IPS-11a (cell line): ENCODE measurements around the gene FYN.

Experiments used
- H3K4me3 ChIP-seq: one replicate; pipeline ENCODE4 v1.5.1; 2013; ENCODE audit warnings: low read depth, low read length, control low read depth

FYN gene

DNA sequence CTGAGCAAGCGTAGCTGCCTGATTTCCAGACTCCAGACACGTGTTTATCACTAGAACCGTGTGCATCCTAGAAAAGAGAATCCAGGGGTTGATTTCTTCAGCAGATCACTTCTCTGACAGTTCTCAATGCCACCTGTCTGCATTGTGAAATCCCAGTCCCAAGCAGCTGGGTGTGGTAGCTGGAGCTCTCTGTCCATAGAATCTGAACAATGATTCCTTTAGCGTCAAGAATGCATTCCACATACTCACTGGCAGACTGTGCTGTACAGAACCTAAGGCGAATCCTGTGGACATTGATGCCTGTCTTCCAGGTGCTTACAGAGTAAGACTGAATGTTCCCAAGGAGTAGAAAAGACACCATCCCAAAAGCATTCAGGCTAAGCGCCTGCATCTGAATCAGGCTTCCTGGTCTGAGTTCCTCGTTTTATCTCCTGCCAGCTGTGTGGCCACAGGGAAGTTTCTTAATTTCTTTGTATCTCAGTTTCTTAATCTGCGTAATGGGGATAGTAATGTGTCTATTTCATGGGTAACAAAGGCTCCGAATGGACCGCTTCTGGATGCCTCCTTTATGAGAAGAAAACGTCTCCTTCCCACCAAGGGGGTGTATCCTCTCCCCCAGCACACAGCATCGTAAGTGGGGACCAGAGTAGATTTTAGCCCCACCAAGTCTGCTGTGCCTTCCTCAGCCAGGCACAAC is 257.2 kb downstream of the FYN start:
- H3K4me3 ChIP-seq: no peak overlapping the region

DNA sequence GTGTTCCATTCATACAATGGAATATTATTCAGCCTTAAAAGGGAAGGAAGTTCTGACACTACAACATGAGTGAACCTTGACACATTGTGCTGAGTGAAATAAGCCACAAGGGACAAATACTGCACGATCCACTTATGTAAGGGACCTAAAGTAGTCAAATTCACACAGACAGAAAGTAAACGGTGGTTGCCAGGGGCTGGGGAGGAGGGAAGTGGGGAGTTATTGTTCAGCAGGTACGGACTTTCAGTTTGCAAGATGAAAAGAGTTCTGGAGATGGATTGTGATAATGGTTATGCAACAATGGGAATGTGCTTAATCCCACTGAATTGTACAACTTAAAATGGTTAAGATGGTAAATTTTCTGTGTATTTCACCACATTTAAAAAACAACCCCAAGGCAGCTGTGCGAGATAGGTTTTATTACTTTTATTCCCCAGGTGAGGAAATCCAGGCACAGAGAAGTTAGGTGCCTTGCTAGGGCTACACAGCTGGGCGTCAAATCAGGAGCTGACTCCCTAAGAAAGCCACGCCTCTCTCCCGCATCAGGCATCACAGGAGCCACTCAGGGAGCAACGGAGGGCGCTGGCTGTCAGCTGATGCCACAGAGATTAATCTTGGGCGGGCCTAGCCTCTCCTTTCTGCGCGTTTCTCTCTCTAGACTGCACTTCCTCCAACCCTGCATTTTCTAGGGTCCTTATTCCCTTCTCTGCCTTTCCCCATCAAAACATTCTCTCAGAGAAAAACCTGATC is 258.2 kb downstream of the FYN start:
- no peak overlapping the region for H3K4me3 ChIP-seq

DNA sequence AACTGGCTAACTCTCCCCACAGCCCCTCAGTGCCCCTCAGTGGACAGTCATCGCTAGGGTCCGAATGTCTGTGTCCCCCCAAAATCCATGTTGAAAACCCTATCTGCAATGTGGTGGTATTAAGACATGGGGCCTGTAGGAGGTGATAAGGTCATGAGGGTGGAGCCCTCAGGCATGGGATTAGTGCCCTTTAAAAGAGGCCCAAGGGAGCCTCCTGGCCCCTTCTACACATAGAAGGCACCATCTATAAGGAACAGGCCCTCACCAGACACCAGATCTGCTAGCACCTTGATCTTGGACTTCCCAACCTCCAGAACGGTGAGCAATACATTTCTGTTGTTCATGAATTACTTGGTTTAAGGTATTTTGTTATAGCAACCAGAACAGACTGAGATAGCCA is 260.9 kb downstream of the FYN start:
- H3K4me3 ChIP-seq: no peak overlapping the region

DNA sequence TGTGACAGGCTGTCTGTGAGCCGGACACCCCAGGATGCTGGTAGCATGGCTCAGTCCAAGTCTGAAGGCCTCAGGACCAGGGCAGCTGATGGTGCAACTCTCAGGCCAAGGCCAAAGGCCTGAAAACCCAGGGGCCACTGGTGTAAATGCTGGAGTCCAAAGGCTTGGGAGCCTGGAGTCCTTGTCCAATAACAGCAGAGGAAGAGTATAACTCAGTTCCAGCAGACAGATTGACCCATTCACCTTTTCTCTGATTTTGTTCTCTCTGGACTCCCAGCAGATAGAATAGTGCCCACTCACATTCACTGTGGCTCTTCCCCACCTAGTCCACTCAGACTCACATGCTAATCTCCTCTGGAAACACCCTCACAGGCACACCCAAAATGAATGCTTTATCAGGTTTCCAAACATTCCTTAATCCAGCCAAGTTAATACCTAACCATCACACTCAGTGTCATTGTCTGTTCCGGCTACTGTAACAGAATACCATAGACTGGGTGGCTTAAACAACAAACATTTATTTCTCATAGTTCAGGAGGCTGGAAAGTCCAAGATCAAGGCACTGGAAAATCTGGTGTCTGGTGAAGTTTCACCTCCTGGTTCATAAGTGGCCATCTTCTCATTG is 262.6 kb downstream of the FYN start:
- H3K4me3 ChIP-seq: no peak overlapping the region
